ENCODE results near the gene TMOD4. TPM values are rescaled to one million over a fixed set of nuclear protein-coding genes. Genes with fewer than 3 reads are reported as not detected.

The TMOD4 gene
- total RNA-seq, 2 donors from 2014 or later: 1.2 to 1.6 TPM

DNA sequence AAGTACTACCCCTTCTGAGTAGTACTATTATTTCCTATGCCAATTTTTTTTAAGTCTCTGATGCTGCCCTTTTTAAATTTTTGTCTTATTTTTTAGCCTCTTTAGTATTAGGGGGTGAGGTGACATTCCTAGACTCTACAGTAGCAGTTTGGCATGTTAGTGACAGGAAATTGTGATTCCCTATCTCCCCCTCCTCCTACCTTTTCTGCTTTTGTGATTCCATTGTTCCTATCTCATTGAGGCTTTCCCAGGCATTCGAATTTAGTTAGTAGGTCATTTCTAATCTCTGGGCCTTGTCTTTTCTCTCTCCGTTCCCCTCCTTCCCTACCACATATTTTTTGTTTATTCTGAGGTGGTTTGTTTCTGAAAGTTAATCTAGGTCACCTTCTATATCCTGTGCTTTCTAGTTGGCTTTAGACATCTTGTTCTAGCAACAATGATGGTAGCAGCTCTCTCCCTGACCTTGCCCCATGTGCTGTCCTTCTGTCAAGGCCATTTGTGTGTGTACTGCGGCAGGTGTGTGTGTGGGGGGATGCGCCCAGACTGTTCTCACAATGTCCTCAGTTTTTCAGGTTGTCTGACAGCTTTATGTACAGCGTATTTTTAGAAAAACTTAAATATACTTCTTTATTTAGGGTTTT lies 50.9 kb downstream of the TMOD4 start:
- DNase-seq: no peak
- intact Hi-C loops (cut with DNase I, micrococcal nuclease): no loop called here
- ATAC-seq: no peak

Other genes starting within 250 kb of the TMOD4 start
- gene SETDB1, start 249.6 kb downstream of the TMOD4 start, total RNA-seq: 10 to 100 TPM; 35.7 to 38.9 TPM
- 100 to 1,000 TPM; 179 to 205 TPM for gene CERS2, start 201.1 kb downstream of the TMOD4 start, total RNA-seq
- gene ANXA9, start 193.7 kb downstream of the TMOD4 start, total RNA-seq: not detected
- 10 to 100 TPM; 43.5 to 50.4 TPM for gene MINDY1, start 169.1 kb downstream of the TMOD4 start, total RNA-seq
- gene PRUNE1, start 167.5 kb downstream of the TMOD4 start, total RNA-seq: 10 to 100 TPM; 18.9 to 19.0 TPM
- gene BNIPL, start 139.4 kb downstream of the TMOD4 start, total RNA-seq: under 1 TPM; 0.61 to 0.75 TPM
- 1 to 10 TPM; 3.0 to 4.1 TPM for gene C1orf56, start 128.2 kb downstream of the TMOD4 start, total RNA-seq
- 10 to 100 TPM; 65.5 to 74.4 TPM for gene CDC42SE1, start 116.4 kb downstream of the TMOD4 start, total RNA-seq
- under 1 TPM; 0.21 to 0.81 TPM for gene MLLT11, start 115.6 kb downstream of the TMOD4 start, total RNA-seq
- 10 to 100 TPM; 14.7 to 15.8 TPM for gene GABPB2, start 105.2 kb downstream of the TMOD4 start, total RNA-seq
- gene SEMA6C, start 29.4 kb downstream of the TMOD4 start, total RNA-seq: 1 to 10 TPM; 2.7 to 2.8 TPM
- gene TNFAIP8L2, start 19.3 kb downstream of the TMOD4 start, total RNA-seq: 1 to 10 TPM in 1 of 2 donors, under 1 TPM in 1; 0.40 to 2.8 TPM
- gene LYSMD1, start 10.1 kb downstream of the TMOD4 start, total RNA-seq: 1 to 10 TPM; 6.8 to 9.2 TPM
- gene SCNM1, start 9.8 kb downstream of the TMOD4 start, total RNA-seq: 10 to 100 TPM; 22.6 to 26.2 TPM
- 10 to 100 TPM; 34.4 TPM for gene VPS72, start 14.2 kb upstream of the TMOD4 start, total RNA-seq
- 10 to 100 TPM; 36.2 to 49.3 TPM for gene PIP5K1A, start 22.6 kb upstream of the TMOD4 start, total RNA-seq
- 100 to 1,000 TPM; 103 to 105 TPM for gene PSMD4, start 78.8 kb upstream of the TMOD4 start, total RNA-seq
- gene ZNF687, start 106.3 kb upstream of the TMOD4 start, total RNA-seq: 10 to 100 TPM; 22.0 to 27.7 TPM
- 10 to 100 TPM; 56.7 to 58.3 TPM for gene PI4KB, start 151.4 kb upstream of the TMOD4 start, total RNA-seq
- gene RFX5, start 171.3 kb upstream of the TMOD4 start, total RNA-seq: 10 to 100 TPM; 20.7 to 20.9 TPM
- gene SELENBP1, start 196.7 kb upstream of the TMOD4 start, total RNA-seq: 1,000 to 10,000 TPM; 1,259 to 2,164 TPM
- gene PSMB4, start 223.6 kb upstream of the TMOD4 start, total RNA-seq: 100 to 1,000 TPM; 155 to 175 TPM

Measured in left colon (tissue), 2 donors.